CD4-positive, alpha-beta T cell (primary cell): ENCODE measurements around the gene BLZF1. TPM values are rescaled to one million over a fixed set of nuclear protein-coding genes. Genes with fewer than 3 reads are reported as not detected.
"Not testable (repeated sequence)": the region's sequence is repeated elsewhere in the genome, so short reads cannot be mapped to it uniquely, and the experiment has no call there.

Source experiments
- ATAC-seq: fragments of 200-7000 bp; cut with Tn5 transposase; one replicate; pipeline ENCODE4 v1.10.0; 2022; ENCODE audit warnings: mild to moderate bottlenecking; ENCODE audit not compliant: poor library complexity
- CTCF ChIA-PET: fragments of 350-600 bp; sonication (Branson Sonifier 250); formaldehyde crosslinking; loops from one replicate; lab custom pipeline; 2021; ENCODE audit warnings: antibody characterized with exemption, inconsistent platforms; lab: Charles Lee
- POLR2A ChIA-PET: fragments of 350-600 bp; sonication (Branson Sonifier 250); formaldehyde crosslinking; loops from one replicate; lab custom pipeline; 2021; ENCODE audit warnings: antibody characterized with exemption, inconsistent platforms; lab: Charles Lee
- DNase-seq, 14 experiments: peaks; one replicate each; pipeline ENCODE4 v3.0.0-alpha.2; 2013 to 2020; ENCODE audit warnings: mixed read lengths in 2 of 14
- H3K27ac ChIP-seq, 2 donors: one replicate each; pipeline versions ENCODE4 v1.5.1 to v1.7.0; 2013; ENCODE audit warnings: low read length in 2 of 2, low read depth in 1 of 2, mild to moderate bottlenecking in 1 of 2
- H3K27me3 ChIP-seq, 2 experiments: 1 replicate in 1 of 2; 2 replicates in 1 of 2; pipeline versions ENCODE4 v1.6.1 to v1.7.0; 2013; ENCODE audit warnings: low read length in 2 of 2, control low read depth in 1 of 2, mild to moderate bottlenecking in 1 of 2, moderate library complexity in 1 of 2; ENCODE audit not compliant: insufficient read depth in 2 of 2, control insufficient read depth in 1 of 2
- H3K36me3 ChIP-seq: one replicate; pipeline ENCODE4 v1.6.1; 2013; ENCODE audit warnings: low read length, control low read depth; ENCODE audit not compliant: insufficient read depth
- H3K4me1 ChIP-seq: one replicate; pipeline ENCODE4 v1.6.1; 2013; ENCODE audit warnings: low read length, control low read depth; ENCODE audit not compliant: insufficient read depth
- H3K4me3 ChIP-seq: one replicate; pipeline ENCODE4 v1.5.1; 2013; ENCODE audit warnings: mild to moderate bottlenecking, low read length, moderate library complexity
- H3K9me3 ChIP-seq, 2 experiments: 1 replicate in 1 of 2; 2 replicates in 1 of 2; pipeline versions ENCODE4 v1.6.1 to v1.7.0; 2013; ENCODE audit warnings: low read length in 2 of 2, mild to moderate bottlenecking in 2 of 2, control low read depth in 1 of 2, moderate library complexity in 1 of 2; ENCODE audit not compliant: control insufficient read depth in 1 of 2, insufficient read depth in 1 of 2
- H3K27ac Mint-ChIP-seq: one replicate; pipeline ENCODE4 v1.8.0; 2020; ENCODE audit warnings: mixed read lengths
- H3K27me3 Mint-ChIP-seq: one replicate; pipeline ENCODE4 v1.8.0; 2021; ENCODE audit warnings: mixed read lengths
- H3K36me3 Mint-ChIP-seq: one replicate; pipeline ENCODE4 v1.8.0; 2021; ENCODE audit warnings: low read depth, mixed read lengths
- H3K4me1 Mint-ChIP-seq: one replicate; pipeline ENCODE4 v1.8.0; 2021; ENCODE audit warnings: low read depth, mixed read lengths
- H3K4me3 Mint-ChIP-seq: one replicate; pipeline ENCODE4 v1.8.0; 2020; ENCODE audit warnings: mild to moderate bottlenecking, mixed read lengths
- H3K9me3 Mint-ChIP-seq: one replicate; pipeline ENCODE4 v1.8.0; 2020; ENCODE audit warnings: mixed read lengths
- intact Hi-C, 2 experiments: fragments of 100-400 bp; cut with DNase I in 1 of 2; cut with micrococcal nuclease in 1 of 2; formaldehyde crosslinking; loops; one replicate each; pipeline versions ENCODE4 v1.15.1 to v1.9.0; 2023 to 2025; cut with DNase I, micrococcal nuclease
- total RNA-seq, 174 experiments: library from RNA in 2 of 174; stranded (reverse) in 2 of 174; gene quantifications; one replicate each; pipeline ENCODE4 v1.2.3 and lab custom pipeline; 2021 to 2026
- TF ChIP-seq, protein P1 (sequence below): fragments of 200-600 bp; IDR thresholded peaks from one replicate; pipeline ENCODE4 v1.8.0; 2022; ENCODE audit warnings: antibody characterized with exemption, mild to moderate bottlenecking

The BLZF1 gene
- total RNA-seq, 2 experiments from 2014 or later = 10.0 to 10.6 TPM

DNA sequence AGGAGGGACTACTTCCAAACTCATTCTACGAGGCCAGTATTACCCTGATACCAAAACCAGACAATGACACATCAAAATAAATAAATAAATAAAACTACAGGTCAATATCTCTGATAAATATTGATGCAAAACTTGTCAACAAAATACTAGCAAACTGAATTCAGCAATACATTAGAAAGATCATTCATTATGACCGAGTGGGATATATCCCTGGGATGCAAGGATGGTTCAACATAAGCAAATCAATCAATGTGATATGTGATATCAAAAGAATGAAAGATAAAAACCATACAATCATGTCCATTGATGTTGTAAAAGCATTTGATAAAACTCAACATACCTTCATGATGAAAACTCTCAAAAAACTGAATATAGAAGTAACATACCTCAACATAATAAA lies 37.1 kb upstream of the BLZF1 start:
- CTCF ChIA-PET = no interaction called here
- H3K36me3 Mint-ChIP-seq = peaks cover 56% of the 10 kb centered on the region
- Histone ChIP-seq H3K36me3 (peaks cover 3% of the 10 kb centered on the region), H3K9me3 (peaks cover 5 to 7% of the 10 kb centered on the region in 2 experiments), H3K4me1 (no peaks in the 10 kb centered on the region), H3K27ac (no peak overlapping the region), H3K27me3 (no peaks in the 10 kb centered on the region), H3K4me3 (no peak overlapping the region)
- TF ChIP-seq, protein P1, sequence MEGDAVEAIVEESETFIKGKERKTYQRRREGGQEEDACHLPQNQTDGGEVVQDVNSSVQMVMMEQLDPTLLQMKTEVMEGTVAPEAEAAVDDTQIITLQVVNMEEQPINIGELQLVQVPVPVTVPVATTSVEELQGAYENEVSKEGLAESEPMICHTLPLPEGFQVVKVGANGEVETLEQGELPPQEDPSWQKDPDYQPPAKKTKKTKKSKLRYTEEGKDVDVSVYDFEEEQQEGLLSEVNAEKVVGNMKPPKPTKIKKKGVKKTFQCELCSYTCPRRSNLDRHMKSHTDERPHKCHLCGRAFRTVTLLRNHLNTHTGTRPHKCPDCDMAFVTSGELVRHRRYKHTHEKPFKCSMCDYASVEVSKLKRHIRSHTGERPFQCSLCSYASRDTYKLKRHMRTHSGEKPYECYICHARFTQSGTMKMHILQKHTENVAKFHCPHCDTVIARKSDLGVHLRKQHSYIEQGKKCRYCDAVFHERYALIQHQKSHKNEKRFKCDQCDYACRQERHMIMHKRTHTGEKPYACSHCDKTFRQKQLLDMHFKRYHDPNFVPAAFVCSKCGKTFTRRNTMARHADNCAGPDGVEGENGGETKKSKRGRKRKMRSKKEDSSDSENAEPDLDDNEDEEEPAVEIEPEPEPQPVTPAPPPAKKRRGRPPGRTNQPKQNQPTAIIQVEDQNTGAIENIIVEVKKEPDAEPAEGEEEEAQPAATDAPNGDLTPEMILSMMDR = no peak
- ATAC-seq (no peak), DNase-seq (no peak)
- H3K9me3 Mint-ChIP-seq = peaks cover 10% of the 10 kb centered on the region
- H3K4me1 Mint-ChIP-seq = peaks cover 13% of the 10 kb centered on the region
- H3K27me3 Mint-ChIP-seq = no peaks in the 10 kb centered on the region
- intact Hi-C loops = no loop called here
- POLR2A ChIA-PET = no interaction called here
- H3K27ac Mint-ChIP-seq = no peak overlapping the region
- no peak overlapping the region for H3K4me3 Mint-ChIP-seq

DNA sequence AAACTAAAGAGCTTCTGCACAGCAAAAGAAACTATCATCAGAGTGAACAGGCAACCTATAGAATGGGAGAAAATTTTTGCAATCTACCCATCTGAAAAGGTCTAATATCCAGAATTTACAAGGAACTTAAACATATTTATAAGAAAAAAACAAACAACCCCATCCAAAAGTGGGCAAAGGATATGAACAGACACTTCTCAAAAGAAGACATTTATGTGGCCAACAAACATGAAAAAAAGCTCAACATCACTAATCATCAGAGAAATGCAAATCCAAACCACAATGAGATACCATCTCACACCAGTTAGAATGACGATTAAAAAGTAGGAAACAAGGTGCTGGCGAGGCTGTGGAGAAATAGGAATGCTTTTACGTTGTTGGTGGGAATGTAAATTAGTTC lies 33.3 kb upstream of the BLZF1 start:
- H3K27me3 ChIP-seq, CTCF ChIA-PET, intact Hi-C loops, H3K9me3 Mint-ChIP-seq, H3K27ac ChIP-seq, H3K27me3 Mint-ChIP-seq, ATAC-seq, DNase-seq, H3K4me3 ChIP-seq, H3K27ac Mint-ChIP-seq, H3K4me1 ChIP-seq, H3K4me3 Mint-ChIP-seq, POLR2A ChIA-PET, H3K36me3 ChIP-seq: not testable (repeated sequence)
- peaks cover 51% of the 10 kb centered on the region for H3K36me3 Mint-ChIP-seq
- peaks cover 2 to 16% of the 10 kb centered on the region in 2 experiments for H3K9me3 ChIP-seq
- H3K4me1 Mint-ChIP-seq = peaks cover 17% of the 10 kb centered on the region

DNA sequence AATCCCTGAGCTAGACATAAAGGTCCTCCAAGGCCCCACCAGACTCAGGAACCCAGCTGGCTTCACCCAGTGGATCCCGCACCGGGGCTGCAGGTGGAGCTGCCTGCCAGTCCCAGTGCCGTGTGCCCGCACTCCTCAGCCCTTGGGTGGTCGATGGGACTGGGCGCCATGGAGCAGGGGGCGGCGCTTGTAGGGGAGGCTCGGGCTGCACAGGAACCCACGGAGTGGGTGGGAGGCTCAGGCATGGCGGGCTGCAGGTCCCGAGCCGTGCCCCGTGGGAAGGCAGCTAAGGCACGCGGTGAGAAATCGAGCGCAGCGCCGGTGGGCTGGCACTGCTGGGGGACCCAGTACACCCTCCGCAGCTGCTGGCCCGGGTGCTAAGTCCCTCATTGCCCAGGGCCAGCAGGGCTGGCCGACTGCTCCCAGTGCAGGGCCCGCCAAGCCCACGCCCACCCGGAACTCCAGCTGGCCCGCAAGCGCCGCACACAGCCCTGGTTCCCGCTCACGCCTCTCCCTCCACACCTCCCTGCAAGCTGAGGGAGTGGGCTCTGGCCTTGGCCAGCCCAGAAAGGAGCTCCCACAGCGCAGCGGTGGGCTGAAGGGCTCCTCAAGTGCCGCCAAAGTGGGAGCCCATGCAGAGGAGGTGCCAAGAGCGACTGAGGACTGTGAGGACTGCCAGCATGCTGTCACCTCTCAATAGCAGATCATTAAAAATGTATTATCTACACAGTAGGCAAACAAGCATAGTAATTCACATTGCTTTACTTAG lies 30.9 kb upstream of the BLZF1 start:
- H3K27ac Mint-ChIP-seq, H3K27ac ChIP-seq, DNase-seq, POLR2A ChIA-PET, H3K27me3 Mint-ChIP-seq, H3K27me3 ChIP-seq, H3K9me3 Mint-ChIP-seq, H3K4me3 ChIP-seq, ATAC-seq, H3K4me1 ChIP-seq, H3K36me3 ChIP-seq, intact Hi-C loops, H3K4me3 Mint-ChIP-seq: not testable (repeated sequence)
- Mint-ChIP-seq H3K36me3 (peaks cover 30% of the 10 kb centered on the region), H3K4me1 (peaks cover 27% of the 10 kb centered on the region)
- CTCF ChIA-PET = interaction anchor here (1.8 kb wide), 1 partner anchor 11 kb away, joined by 3 read pairs; no protein-coding TSS in a partner anchor
- H3K9me3 ChIP-seq = peaks cover 0 to 18% of the 10 kb centered on the region in 2 experiments

DNA sequence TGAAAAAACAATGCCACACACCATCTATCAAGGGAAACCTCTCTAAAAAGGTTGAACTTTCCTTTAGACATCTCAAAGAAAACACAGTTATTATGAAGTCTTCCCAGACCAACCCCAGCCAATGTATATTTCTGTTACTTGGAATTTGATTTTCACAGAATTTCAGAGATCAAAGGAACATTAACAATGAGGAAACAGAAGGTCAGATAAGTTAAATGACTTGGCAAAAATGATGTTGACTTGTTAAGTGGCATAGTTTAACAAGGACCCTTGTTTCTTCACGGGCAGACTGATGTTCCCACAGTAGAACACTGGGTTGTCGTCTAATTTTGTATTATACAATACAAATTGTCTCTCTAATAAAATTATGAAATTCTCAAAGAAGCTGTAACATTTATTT lies 29.4 kb upstream of the BLZF1 start:
- TF ChIP-seq, protein P1 = no peak
- POLR2A ChIA-PET = interaction anchor here (1.3 kb wide), 1 partner anchor 10 kb away, joined by 3 read pairs; no protein-coding TSS in a partner anchor
- peaks cover 25% of the 10 kb centered on the region for H3K36me3 Mint-ChIP-seq
- no peaks in the 10 kb centered on the region for H3K27me3 ChIP-seq
- H3K27ac ChIP-seq = no peak overlapping the region
- H3K27ac Mint-ChIP-seq = no peak overlapping the region
- intact Hi-C loops = no loop called here
- peaks cover 0 to 18% of the 10 kb centered on the region in 2 experiments for H3K9me3 ChIP-seq
- DNase-seq (no peak), ATAC-seq (no peak)
- H3K4me3 Mint-ChIP-seq = no peak overlapping the region
- no peak overlapping the region for H3K4me3 ChIP-seq
- H3K9me3 Mint-ChIP-seq = peaks cover 4% of the 10 kb centered on the region
- H3K4me1 Mint-ChIP-seq = peaks cover 26% of the 10 kb centered on the region
- CTCF ChIA-PET = no interaction called here
- peaks cover 3% of the 10 kb centered on the region for H3K36me3 ChIP-seq
- no peaks in the 10 kb centered on the region for H3K27me3 Mint-ChIP-seq
- H3K4me1 ChIP-seq = no peaks in the 10 kb centered on the region
